Activated CD8-positive, alpha-beta memory T cell treated with anti-CD3 and anti-CD28 coated beads, Interleukin-2, amount 50 U/mL, for 1 hour (primary cell): ENCODE results near the gene ZNF436.
"Not testable (repeated sequence)": the region's sequence is repeated elsewhere in the genome, so short reads cannot be mapped to it uniquely, and the experiment has no call there.

Experiments used
- DNase-seq: peaks from one replicate; pipeline ENCODE4 v3.0.0-alpha.2; 2020; ENCODE audit errors: extremely low read depth

Gene ZNF436

GRCh38 chr1:23392125-23392855 is 22.7 kb upstream of the ZNF436 start:
- no peak for DNase-seq

- DNase-seq = no peak
Observed at GRCh38 chr1:23389837-23390321, 20.2 kb upstream of the ZNF436 start.

GRCh38 chr1:23387494-23387893 is 17.9 kb upstream of the ZNF436 start:
- no peak for DNase-seq

GRCh38 chr1:23385119-23385621 is 15.5 kb upstream of the ZNF436 start:
- DNase-seq = no peak

GRCh38 chr1:23384312-23385058 is 14.8 kb upstream of the ZNF436 start:
- no peak for DNase-seq

- no peak for DNase-seq
Observed at GRCh38 chr1:23383577-23384311, 14.1 kb upstream of the ZNF436 start.

- no peak for DNase-seq
Observed at GRCh38 chr1:23381233-23381885, 11.7 kb upstream of the ZNF436 start.

GRCh38 chr1:23380719-23381118 is 11.1 kb upstream of the ZNF436 start:
- DNase-seq = no peak

- DNase-seq = not testable (repeated sequence)
Observed at GRCh38 chr1:23380236-23380635, 10.6 kb upstream of the ZNF436 start.

- DNase-seq = no peak
Observed at GRCh38 chr1:23376890-23377811, 7.5 kb upstream of the ZNF436 start.

- DNase-seq = not testable (repeated sequence)
Observed at GRCh38 chr1:23374079-23374735, 4.6 kb upstream of the ZNF436 start.

- no peak for DNase-seq
Observed at GRCh38 chr1:23371987-23372880, 2.6 kb upstream of the ZNF436 start.

- DNase-seq = no peak
Observed at GRCh38 chr1:23370709-23371584, 1.3 kb upstream of the ZNF436 start.

- DNase-seq = no peak
Observed at GRCh38 chr1:23370330-23370708, 683 bp upstream of the ZNF436 start.

- peak; percentile 57 for DNase-seq
Observed at GRCh38 chr1:23368562-23369334, 888 bp downstream of the ZNF436 start.

- DNase-seq = peak; percentile 93
Observed at GRCh38 chr1:23367791-23368561, 1.7 kb downstream of the ZNF436 start.

GRCh38 chr1:23367451-23367790 is 2.2 kb downstream of the ZNF436 start:
- DNase-seq = no peak
